Upper lobe of left lung (tissue), 6 donors: ENCODE data around the gene SLC9A4. TPM values are rescaled to one million over a fixed set of nuclear protein-coding genes. Genes with fewer than 3 reads are reported as not detected.

Experiments
- ATAC-seq, 2 donors: fragments of 200-7000 bp; cut with Tn5 transposase; one replicate each; pipeline ENCODE4 v1.9.1; 2022; ENCODE audit warnings: mild to moderate bottlenecking in 2 of 2, moderate library complexity in 2 of 2; ENCODE audit not compliant: low FRiP score in 2 of 2
- DNase-seq, 2 donors: peaks; one replicate each; pipeline ENCODE4 v3.0.0-alpha.2; 2019 to 2020
- H3K27ac ChIP-seq, 4 donors: fragments of 200-600 bp; sonication (generic); one replicate each; pipeline ENCODE4 v1.5.1; 2016 to 2019
- H3K27me3 ChIP-seq, 4 donors: fragments of 200-600 bp; sonication (generic); one replicate each; pipeline ENCODE4 v1.5.1; 2017 to 2019
- H3K36me3 ChIP-seq, 4 donors: fragments of 200-600 bp; sonication (generic); one replicate each; pipeline ENCODE4 v1.5.1; 2016 to 2019
- H3K4me1 ChIP-seq, 4 donors: fragments of 200-600 bp; sonication (generic); one replicate each; pipeline ENCODE4 v1.5.1; 2018 to 2019
- H3K4me3 ChIP-seq, 4 donors: fragments of 200-600 bp; sonication (generic); one replicate each; pipeline ENCODE4 v1.5.1; 2017 to 2019; ENCODE audit warnings: mild to moderate bottlenecking in 2 of 4, moderate library complexity in 1 of 4
- H3K9me3 ChIP-seq, 4 donors: fragments of 200-600 bp; sonication (generic); one replicate each; pipeline ENCODE4 v1.5.1; 2018 to 2019
- CTCF ChIP-seq, 6 experiments: fragments of 450-650 bp in 4 of 6; fragments of 200-600 bp in 2 of 6; sonication (generic) in 2 of 6; IDR thresholded peaks; one replicate each; pipeline ENCODE4 v1.5.1; 2016 to 2019; ENCODE audit warnings: antibody characterized with exemption in 6 of 6
- EP300 ChIP-seq, 4 donors: sonication (generic); formaldehyde crosslinking; IDR thresholded peaks; one replicate each; pipeline ENCODE4 v1.5.1; 2017; ENCODE audit warnings: antibody characterized with exemption in 4 of 4, control low read depth in 2 of 4
- POLR2A ChIP-seq, 4 donors: fragments of 450-650 bp; IDR thresholded peaks; one replicate each; pipeline ENCODE4 v1.5.1; 2016 to 2017; ENCODE audit warnings: antibody characterized with exemption in 4 of 4, mild to moderate bottlenecking in 2 of 4
- POLR2AphosphoS5 ChIP-seq, 2 donors: sonication (generic); formaldehyde crosslinking; IDR thresholded peaks; one replicate each; pipeline ENCODE4 v1.5.1; 2017; ENCODE audit warnings: antibody characterized with exemption in 2 of 2
- WGBS, 2 donors: methylation state at CpG; one replicate each; pipeline ENCODE4 v1.1.5; 2017 to 2018; 5-methylcytosine and 5-hydroxymethylcytosine counted together
- total RNA-seq, 6 donors: library from RNA; depleted of rRNA in 4 of 6; stranded (reverse); fragments of >200 nt in 4 of 6; gene quantifications; one replicate each; pipeline versions ENCODE4 v1.1.0 to v1.2.1, GENCODE V29; 2016 to 2021
- donor health status: DM: no; HTN: no; CAD: no; lungs with moderate emphysema.
- donor health status: DM: no; HTN: yes; CAD: no; lungs with severe emphysema.

SLC9A4 gene
- total RNA-seq, 6 donors from 2014 or later: not detected

GRCh38 chr2:102487761-102488462 lies 14.9 kb downstream of the SLC9A4 start:
- WGBS, 2 donors: 26 to 37% methylated on average over 8 of the region's 8 CpGs
- no peaks in the 10 kb centered on the region for H3K27me3 ChIP-seq
- no peaks in the 10 kb centered on the region for H3K9me3 ChIP-seq
- peaks cover 0 to 3% (median 0%) of the 10 kb centered on the region in 4 donors for H3K4me1 ChIP-seq
- H3K27ac ChIP-seq: no peak overlapping the region
- no peaks in the 10 kb centered on the region for H3K36me3 ChIP-seq
- no peak overlapping the region for H3K4me3 ChIP-seq
- TF ChIP-seq POLR2AphosphoS5 (IDR thresholded peaks at IDR 0.05): peak in 1 of 2 donors; percentile 24
- no peak for TF ChIP-seq EP300 (IDR thresholded peaks at IDR 0.05)
- no peak for TF ChIP-seq CTCF (IDR thresholded peaks at IDR 0.05)
- TF ChIP-seq POLR2A (IDR thresholded peaks at IDR 0.05): no peak
- DNase-seq (peak in 1 of 2 donors; percentile 43), ATAC-seq (peak in 1 of 2 donors; percentile 60)

GRCh38 chr2:102489646-102490045 lies 16.6 kb downstream of the SLC9A4 start:
- H3K4me1 ChIP-seq: peaks cover 0 to 3% (median 0%) of the 10 kb centered on the region in 4 donors
- TF ChIP-seq EP300 (IDR thresholded peaks at IDR 0.05) (no peak), CTCF (IDR thresholded peaks at IDR 0.05) (no peak), POLR2AphosphoS5 (IDR thresholded peaks at IDR 0.05) (no peak), POLR2A (IDR thresholded peaks at IDR 0.05) (no peak)
- H3K9me3 ChIP-seq: no peaks in the 10 kb centered on the region
- DNase-seq (no peak), ATAC-seq (no peak)
- no peak overlapping the region for H3K4me3 ChIP-seq
- H3K27ac ChIP-seq: peak overlapping the region in 1 of 4 donors; percentile 17
- WGBS, 2 donors: 77 to 100% methylated on average over 1 of the region's 1 CpG
- H3K36me3 ChIP-seq: no peaks in the 10 kb centered on the region
- H3K27me3 ChIP-seq: no peaks in the 10 kb centered on the region

GRCh38 chr2:102492006-102492405 lies 19.0 kb downstream of the SLC9A4 start:
- Histone ChIP-seq H3K9me3 (no peaks in the 10 kb centered on the region), H3K27ac (no peak overlapping the region), H3K27me3 (no peaks in the 10 kb centered on the region), H3K4me3 (no peak overlapping the region), H3K4me1 (peaks cover 0 to 3% (median 0%) of the 10 kb centered on the region in 4 donors), H3K36me3 (no peaks in the 10 kb centered on the region)
- DNase-seq (peak in 1 of 2 donors; percentile 2), ATAC-seq (no peak)
- no peak for TF ChIP-seq EP300 (IDR thresholded peaks at IDR 0.05)
- TF ChIP-seq CTCF (IDR thresholded peaks at IDR 0.05): no peak
- no peak for TF ChIP-seq POLR2AphosphoS5 (IDR thresholded peaks at IDR 0.05)
- TF ChIP-seq POLR2A (IDR thresholded peaks at IDR 0.05): no peak

- Histone ChIP-seq H3K27ac (no peak overlapping the region), H3K36me3 (no peaks in the 10 kb centered on the region), H3K4me3 (no peak overlapping the region), H3K27me3 (no peaks in the 10 kb centered on the region), H3K4me1 (no peaks in the 10 kb centered on the region), H3K9me3 (no peaks in the 10 kb centered on the region)
- WGBS, 2 donors: 81 to 91% methylated on average over 1 of the region's 1 CpG
- ATAC-seq (no peak), DNase-seq (no peak)
- TF ChIP-seq CTCF (IDR thresholded peaks at IDR 0.05) (no peak), EP300 (IDR thresholded peaks at IDR 0.05) (no peak), POLR2AphosphoS5 (IDR thresholded peaks at IDR 0.05) (no peak), POLR2A (IDR thresholded peaks at IDR 0.05) (no peak)
Measured at GRCh38 chr2:102494570-102494969, 21.5 kb downstream of the SLC9A4 start.

GRCh38 chr2:102498414-102498813 lies 25.4 kb downstream of the SLC9A4 start:
- TF ChIP-seq POLR2AphosphoS5 (IDR thresholded peaks at IDR 0.05): no peak
- TF ChIP-seq CTCF (IDR thresholded peaks at IDR 0.05): no peak
- TF ChIP-seq EP300 (IDR thresholded peaks at IDR 0.05): no peak
- no peak for TF ChIP-seq POLR2A (IDR thresholded peaks at IDR 0.05)
- Histone ChIP-seq H3K9me3 (no peaks in the 10 kb centered on the region), H3K27me3 (no peaks in the 10 kb centered on the region), H3K4me1 (no peaks in the 10 kb centered on the region), H3K36me3 (no peaks in the 10 kb centered on the region), H3K27ac (no peak overlapping the region), H3K4me3 (no peak overlapping the region)
- DNase-seq (no peak), ATAC-seq (no peak)
- 81 to 88% methylated on average over 2 of the region's 2 CpGs for WGBS, 2 donors
